Renal pelvis (tissue), 12 donors: ENCODE measurements around the gene GGN. TPM values are rescaled to one million over a fixed set of nuclear protein-coding genes. Genes with fewer than 3 reads are reported as not detected.
"Not testable (repeated sequence)": the region's sequence is repeated elsewhere in the genome, so short reads cannot be mapped to it uniquely, and the experiment has no call there.

Source experiments
- DNase-seq: peaks from one replicate; pipeline ENCODE4 v3.0.0-alpha.2; 2013
- long read RNA-seq, 16 experiments: transcript quantifications; one replicate each; lab custom pipeline, GENCODE V29; 2026
- polyA plus RNA-seq, 3 donors: library from polyadenylated mRNA; unstranded; fragments of 120-200 nt; gene quantifications; one replicate each; pipeline ENCODE4 v1.2.1, GENCODE V29; 2013; ENCODE audit not compliant: insufficient read length in 3 of 3

Gene GGN, protein sequence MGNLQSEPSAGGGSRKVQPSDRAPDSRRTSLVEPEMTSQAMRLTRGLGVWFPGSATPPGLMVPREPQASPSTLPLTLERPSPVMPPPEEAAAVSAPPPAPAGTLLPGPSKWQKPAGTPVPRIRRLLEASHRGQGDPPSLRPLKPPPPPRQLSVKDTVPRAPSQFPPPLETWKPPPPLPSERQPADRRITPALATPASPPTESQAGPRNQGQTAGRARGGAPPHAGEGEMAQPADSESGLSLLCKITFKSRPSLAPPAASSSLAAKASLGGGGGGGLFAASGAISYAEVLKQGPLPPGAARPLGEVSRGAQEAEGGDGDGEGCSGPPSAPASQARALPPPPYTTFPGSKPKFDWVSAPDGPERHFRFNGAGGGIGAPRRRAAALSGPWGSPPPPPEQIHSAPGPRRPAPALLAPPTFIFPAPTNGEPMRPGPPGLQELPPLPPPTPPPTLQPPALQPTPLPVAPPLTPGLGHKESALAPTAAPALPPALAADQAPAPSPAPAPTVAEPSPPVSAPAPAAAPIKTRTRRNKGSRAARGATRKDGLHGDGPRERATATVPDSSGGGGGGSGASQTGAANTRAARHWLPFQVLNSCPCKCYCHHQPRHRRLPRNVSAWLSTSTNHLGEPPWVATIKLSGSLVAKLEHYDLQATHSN
- polyA plus RNA-seq, result 1 to 10 TPM in 1 of 3 donors, under 1 TPM in 2; 0.81 to 1.7 (median 0.88) TPM
- long read RNA-seq, donor 1, result 0 reads
- long read RNA-seq, donor 2, result 0 reads
- long read RNA-seq, donor 3, partial matches to known transcripts, result 0 of 1 reads
- long read RNA-seq, donor 3, other reads (novel, unspliced or antisense), result 0 of 1 reads
- long read RNA-seq, donor 4, partial matches to known transcripts, result 0 of 1 reads
- long read RNA-seq, donor 4, other reads (novel, unspliced or antisense), result 0 of 1 reads
- long read RNA-seq, donor 5, result 0 reads
- long read RNA-seq, donor 6, result 0 reads
- long read RNA-seq, donor 7, result 0 reads
- long read RNA-seq, donor 8, result 0 reads
- long read RNA-seq, donor 9, result 0 reads
- long read RNA-seq, donor 10, result 0 reads
- long read RNA-seq, donor 11, partial matches to known transcripts, result 0 of 1 reads
- long read RNA-seq, donor 11, other reads (novel, unspliced or antisense), result 0 of 1 reads
- long read RNA-seq, donor 12, partial matches to known transcripts, result 0 of 1 reads
- long read RNA-seq, donor 12, other reads (novel, unspliced or antisense), result 0 of 1 reads
- long read RNA-seq, donor 13, result 0 reads
- long read RNA-seq, donor 14, result 0 reads
- long read RNA-seq, donor 15, result 0 reads
- long read RNA-seq, donor 16, result 0 reads

DNA sequence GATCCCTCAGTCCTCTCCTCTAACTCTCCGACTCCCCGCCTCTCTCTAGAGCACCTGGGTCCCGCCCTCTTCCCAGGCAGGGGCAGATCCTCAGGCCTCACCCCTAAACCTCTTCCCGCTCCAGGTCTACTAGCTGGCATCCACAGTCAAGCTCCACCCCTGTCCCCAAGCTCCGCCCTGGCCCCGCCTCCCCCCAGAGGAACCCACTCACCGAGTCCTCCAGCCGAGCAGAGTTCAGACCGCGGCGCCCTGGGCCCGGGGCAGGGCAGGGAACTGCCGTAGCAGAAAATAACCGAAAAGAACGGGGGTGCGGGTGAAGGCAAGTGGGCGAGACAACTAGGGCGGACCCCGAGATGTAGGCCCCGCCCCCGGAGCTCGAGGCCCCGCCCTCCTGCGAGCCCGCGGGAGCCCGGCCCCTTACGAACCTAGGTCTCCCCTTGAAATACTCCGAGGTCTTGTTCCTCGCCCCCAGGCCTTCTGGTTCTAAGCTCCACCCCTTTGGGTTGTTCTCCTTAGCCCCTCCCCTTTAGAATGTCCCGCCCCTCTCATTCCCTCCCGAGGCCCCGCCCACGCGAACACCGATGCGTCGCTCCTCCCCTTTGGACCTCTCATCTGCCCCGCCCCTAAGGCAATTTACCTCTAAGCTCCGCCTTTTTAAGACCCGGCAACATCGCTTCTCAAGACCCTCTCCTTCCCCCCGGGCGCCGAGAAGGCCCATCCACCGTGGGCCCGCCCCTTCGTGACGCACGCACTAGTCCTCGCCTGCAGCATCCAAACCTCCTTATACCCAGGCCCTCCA is at the start of gene GGN:
TSS of gene GGN (minus strand) at position 485 of the 799 bp plus-strand sequence. CDS start 773 bp downstream, outside the sequence.
- DNase-seq, result peak; percentile 75

DNA sequence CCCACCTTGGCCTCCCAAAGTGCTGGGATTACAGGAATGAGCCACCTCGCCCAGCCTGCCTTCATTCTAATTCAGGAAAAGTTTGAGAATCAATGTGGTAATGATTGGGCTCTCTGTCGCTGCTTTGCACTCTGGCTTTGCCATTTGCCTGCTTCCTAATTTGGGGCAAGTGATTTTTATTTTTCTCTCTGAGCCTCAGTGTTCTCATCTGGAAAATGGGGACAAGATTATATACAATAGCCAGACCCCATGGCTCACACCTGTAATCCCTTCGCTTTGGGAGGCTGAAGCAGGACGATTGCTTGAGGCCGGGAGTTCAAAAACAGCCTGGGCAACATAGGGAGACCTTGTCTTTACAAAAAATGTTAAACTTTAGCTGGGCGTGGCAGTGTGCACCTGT is 49.5 kb upstream of the GGN start:
- no peak for DNase-seq

DNA sequence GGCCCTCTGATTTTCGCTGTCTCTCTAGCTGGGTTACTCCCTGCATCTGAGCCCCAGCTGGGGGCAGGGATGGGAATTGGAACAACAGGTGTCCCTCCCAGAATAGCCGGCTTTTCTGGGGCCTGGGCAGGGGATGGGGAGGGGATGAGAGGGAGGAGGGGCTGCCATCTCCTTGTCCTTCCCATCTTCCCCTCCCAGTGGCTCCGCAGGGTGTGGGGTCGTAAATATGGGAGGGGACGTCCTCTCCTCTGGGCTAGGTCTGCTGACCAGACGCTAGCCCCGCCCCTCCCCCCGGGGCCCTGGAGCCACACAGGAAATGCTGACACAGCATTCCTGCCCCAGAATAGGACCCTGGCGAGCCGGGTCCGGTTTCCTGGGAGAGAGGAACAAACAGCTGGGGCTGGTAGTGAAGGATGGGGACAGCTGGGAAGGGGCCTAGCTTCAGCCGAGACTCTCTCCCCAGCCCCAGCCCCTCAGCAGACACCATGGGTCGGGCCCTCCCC is 46.8 kb upstream of the GGN start:
- DNase-seq, result peak; percentile 56

DNA sequence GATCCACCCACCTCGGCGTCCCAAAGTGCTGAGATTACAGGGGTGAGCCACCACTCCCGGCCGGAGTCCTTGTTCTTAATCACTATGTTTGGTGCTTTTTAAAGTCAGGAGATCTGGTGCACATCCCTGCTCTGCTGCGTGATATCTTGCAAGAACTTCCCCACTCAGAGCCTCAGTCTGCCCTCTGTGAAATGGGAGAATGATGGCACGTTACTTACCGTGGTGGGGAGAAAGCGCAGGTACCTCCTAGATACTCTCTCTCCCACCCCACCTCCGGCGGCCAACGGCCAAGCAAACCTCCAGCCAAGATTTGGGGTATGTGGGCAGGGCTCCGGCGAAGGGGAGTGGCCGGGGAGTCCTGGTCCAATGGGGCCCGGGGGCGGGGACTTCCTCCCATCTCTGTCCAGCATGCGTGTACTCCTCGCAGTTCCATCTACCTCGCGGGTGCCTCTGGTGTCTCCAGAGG is 45.5 kb upstream of the GGN start, which contains the start of gene RYR1:
TSS of gene RYR1 (plus strand) at position 424 of the 466 bp plus-strand sequence. CDS start 139 bp downstream, outside the sequence.
- DNase-seq, result no peak

DNA sequence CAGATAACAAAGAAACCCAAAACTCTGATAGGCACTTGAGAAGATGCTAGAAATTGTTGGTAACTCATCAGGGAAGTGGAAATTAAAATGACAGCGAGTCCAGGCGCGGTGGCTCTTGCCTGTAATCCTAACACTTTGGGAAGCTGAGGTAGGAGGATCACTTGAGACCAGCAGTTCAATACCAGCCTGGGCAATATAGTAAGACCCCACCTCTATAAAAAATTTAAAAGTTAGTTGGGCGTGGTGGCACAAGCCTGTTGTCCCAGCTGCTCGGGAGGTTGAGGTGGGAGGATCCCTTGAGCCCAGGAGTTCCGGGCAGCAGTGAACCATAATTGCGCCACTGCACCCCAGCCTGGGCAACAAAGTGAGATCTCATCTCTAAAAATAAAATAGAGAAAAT is 43.1 kb upstream of the GGN start:
- DNase-seq, result no peak

DNA sequence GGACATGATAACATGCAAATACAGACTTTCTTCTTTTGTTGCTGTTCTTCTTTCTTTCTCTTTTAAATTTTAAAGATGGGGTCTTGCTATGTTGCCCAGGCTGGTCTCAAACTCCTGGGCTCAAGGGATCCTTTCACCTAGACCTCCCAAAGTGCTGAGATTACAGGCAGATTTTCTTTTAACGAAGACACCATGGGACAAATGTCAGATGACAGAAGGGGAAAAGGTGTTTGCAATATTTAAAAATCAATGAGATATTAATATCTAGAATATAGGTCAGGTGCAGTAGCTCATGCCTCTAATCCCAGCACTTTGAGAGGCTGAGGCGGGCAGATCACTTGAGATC is 42.0 kb upstream of the GGN start:
- no peak for DNase-seq

DNA sequence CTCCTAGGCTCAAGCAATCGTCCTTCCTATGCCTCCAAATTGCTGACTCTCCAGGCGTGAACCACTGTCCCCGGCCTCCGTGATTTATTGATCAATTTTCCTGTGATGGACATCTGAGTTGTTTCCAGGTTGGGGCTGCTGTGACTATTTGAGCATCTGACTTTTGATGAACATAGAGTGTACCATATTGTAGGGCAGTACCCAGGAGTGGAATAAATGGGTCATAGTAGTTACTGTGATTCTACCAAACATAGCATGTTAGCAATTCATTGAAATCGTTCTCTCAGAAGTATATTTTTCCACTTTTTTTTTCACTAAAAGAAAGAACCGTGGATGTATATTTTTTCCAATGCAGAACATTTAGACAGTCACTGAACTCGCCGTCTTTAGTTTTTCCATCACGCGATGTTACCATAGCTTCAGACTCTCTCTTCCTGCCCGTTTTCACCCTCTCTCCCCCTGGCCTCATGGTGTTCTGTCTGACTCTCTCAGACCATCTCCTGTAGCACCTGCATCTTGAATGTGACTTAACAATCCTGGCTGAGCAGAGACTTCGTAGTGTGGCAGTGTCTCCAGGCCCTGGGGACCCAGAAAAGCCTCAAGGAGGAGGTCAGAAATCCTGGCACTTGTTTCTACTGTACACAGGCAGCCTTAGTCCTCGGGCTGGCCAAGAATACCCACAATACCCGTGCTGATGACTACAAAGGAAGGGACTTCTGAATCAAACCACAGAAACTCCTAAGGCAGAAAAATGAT is 41.4 kb upstream of the GGN start:
- DNase-seq, result no peak

DNA sequence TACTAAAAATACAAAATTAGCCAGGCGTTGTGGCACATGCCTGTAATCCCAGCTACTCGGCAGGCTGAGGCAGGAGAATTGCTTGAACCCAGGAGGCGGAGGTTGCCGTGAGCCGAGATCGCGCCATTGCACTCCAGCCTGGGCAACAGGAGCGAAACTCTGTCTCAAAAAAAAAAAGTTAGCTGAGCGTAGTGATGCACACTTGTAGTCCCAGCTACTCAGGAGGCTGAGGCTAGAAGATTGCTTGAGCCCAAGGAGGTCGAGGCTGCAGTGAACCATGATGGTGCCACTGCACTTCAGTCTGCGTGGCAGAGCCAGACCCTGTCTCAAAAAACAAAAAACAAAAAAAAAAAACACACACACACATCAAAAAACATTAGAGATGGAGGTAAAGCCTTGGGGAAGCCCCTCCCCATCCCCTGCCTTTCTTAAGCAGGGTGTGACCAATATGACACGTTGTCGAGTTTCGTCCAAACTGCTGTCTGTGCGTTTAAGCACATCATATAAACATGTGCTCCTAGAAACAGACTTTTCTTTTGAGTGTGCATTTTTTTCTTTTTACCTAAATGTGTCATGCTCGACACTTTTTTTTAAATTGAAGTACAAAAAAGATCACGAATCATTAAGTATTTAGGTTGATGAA is 39.3 kb upstream of the GGN start:
- not testable (repeated sequence) for DNase-seq

DNA sequence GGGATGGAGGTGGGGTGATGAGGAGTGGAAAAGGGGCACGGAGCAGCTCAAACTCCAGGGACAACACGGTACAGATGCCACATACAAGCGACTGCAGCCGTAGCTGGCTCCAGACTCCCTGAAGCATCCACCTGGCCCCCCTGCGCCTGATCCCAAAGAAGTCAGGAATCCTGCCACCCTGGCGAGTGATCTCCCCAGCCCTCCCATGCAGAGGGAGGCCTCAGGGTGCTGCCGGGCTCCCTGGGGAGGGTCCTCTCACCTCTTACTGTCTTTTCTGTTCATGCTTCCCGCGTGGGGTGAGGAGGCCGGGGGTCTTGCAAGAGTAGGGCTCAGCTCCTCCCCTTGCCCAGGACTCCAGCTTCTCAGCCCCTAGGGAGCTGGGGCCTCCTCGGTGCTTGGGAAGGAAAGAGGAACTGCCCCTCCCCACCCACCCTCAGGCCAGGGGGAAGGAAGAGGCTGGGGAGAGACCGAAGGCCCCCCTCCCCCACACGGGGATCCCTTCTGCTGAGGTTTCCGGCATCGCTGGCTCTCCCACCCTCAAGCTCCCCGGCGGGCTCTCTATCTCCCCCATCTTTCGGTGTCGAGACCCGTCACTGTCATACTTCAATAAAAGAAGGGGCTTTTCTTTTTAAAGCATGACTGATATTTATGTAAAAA is 38.1 kb upstream of the GGN start, which contains the start of gene RASGRP4:
TSS of gene RASGRP4 (minus strand) at position 410 of the 657 bp plus-strand sequence. CDS start at position 282, 128 bp downstream.
- DNase-seq, result no peak

DNA sequence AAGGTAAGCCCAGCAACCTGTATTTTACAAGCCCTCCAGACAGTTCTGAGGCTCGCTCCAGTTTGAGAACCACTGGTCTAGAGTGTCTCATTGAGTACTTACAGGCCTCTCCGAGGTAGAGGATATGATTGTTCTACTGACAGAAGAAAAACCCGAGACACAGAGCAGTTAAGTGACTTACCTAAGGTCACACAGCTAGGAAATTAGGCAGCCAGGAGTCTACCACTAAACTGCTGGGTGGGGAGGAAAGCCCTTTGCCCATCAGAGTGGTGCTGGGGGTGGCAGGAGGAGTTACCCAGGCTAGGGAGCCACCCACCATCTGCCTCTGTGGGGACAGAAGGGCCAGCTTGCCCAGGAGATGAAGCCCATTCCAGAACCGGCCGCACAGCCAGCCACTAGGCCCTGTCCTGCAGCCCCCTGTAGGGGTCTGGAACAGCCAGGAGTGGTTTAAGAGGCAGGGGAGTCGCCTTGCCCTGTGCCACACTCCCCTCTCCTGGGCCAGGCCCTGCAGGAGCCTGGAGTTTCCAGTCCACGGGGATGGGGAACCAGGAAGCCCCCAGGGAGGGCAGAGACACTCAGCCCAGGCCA is 37.5 kb upstream of the GGN start:
- DNase-seq, result no peak

DNA sequence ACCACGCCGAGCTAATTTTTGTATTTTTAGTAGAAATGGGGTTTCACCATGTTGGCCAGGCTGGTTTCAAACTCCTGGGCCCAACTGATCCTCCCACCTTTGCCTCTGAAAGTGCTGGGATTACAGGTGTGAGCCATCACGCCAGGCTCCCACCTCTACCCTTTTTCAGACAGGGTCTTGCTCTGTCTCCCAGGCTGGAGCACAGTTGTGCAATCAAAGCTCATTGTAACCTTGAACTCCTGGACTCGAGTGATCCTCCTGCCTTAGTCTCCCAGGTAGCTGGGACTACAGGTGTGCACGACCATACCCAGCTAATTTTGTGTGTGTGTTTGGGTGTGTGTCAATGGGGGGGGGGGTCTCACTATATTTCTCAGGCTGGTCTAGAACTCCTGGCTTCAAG is 36.4 kb upstream of the GGN start:
- DNase-seq, result no peak

DNA sequence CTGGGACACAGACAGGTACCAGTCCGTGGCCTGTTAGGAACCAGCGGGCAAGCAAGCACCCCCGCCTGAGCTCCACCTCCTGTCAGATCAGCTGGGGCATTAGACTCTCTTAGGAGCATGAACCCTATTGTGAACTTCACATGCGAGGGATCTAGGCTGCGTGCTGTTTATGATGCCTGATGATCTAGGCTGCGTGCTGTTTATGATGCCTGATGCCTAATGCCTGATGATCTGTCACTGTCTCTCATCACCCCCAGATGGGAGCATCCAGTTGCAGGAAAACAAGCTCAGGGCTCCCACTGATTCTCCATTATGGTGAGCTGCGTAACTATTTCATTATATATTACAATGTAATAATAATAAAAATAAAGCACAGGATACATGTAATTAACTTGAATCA is 34.6 kb upstream of the GGN start:
- DNase-seq, result no peak

DNA sequence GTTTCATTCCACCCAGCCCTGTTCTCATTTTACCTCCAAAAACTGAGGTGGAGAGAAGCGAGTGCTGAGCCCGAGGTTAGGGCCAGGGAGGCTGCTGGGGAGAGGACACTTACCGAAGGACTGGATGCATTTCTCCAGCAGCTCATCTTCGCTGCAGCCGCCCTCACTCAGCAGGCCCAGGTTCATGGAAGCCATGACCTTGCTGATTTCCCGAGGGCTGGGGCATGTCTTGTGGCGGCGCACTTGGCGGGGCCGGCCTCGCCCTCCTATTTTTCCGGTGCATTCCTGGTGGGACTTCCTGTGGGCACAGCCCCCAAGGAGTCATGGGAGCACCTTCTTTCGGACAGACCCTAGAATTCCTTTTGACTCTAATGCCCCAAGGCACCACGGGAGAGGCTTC is 34.0 kb upstream of the GGN start:
- DNase-seq, result no peak

DNA sequence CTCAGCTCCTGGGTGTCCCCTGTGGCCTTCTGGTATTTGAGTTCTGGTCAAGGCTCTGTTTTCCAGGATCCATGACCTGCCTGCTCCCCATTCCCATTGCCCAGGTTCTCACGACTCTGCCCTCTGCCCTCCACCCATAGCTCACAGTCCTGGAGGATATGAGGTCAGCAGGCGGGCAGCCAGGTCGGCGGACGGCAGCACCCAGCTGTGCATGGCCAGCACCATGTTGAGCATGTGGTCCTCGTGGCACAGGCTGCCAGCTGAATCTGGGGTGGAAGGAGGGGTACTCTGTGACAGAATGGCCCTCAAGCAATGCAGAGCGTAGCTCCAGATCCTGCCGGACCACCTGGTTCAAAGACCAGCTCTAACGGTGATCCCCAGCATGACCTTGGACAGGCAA is 33.1 kb upstream of the GGN start:
- DNase-seq, result no peak

DNA sequence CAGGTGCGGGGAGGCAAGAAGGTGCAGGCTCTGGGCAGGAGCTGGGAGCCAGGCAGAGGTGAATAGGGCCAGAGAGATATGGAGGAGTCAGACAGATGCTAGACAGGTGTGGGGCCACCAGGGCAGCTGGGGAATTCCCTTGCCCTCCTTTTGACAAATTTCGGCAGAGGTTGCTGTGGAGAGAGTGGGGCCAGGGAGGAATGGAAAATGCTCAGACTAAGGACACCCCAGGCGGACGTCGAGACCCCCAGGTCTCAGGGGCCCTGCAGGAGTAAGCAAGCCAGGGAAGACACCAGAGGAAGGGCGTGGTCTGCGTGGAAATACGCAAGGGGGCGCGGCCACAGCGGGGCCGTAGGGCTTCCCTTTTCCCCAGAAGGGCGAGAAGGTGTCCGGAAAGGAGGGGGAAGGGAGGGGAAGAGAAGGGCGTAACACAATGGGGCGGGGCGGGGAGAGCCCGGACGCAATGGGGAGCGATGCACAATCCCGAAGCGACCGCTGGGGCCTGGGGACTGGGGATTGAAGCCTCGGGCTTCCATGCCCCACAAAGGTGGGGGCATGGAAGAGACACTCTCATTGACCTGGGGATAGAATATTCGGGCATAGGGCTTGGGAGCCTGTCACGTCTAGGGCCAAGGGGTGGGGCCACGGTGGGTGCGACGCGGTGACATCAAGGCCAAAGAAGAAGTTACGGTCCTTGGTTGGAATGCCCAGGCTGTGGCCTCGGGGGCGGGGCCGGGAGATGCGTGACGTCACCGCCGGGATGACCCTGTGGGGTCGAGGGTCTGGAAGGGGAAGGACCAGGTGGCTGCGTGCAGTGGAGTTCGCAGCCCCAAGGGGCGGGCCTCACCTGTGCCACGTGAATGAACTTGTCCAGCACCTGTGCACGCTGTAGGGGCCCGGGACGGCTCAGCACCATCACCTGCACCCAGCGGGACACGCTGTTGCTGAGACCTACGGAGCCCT is 30.0 kb upstream of the GGN start:
- no peak for DNase-seq

DNA sequence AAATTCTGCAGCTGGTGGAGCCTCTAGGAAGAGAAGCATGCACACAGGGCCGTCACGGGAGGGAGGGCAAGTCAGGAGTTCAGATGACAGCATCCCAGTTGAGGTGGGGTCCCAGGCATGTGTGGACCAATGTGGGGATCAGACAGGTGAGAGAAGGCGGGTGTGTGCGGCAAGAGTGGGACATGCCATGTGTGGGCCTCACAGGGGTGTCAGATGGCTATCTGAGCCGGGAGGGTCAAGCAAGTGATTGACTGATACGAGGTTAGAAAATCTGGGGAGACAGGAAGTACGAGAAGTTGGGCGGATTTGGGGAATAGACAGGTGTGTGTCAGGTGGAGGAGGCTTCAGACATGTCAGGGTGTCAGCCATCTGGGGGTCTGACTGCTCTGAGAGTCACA is 29.3 kb upstream of the GGN start:
- no peak for DNase-seq

DNA sequence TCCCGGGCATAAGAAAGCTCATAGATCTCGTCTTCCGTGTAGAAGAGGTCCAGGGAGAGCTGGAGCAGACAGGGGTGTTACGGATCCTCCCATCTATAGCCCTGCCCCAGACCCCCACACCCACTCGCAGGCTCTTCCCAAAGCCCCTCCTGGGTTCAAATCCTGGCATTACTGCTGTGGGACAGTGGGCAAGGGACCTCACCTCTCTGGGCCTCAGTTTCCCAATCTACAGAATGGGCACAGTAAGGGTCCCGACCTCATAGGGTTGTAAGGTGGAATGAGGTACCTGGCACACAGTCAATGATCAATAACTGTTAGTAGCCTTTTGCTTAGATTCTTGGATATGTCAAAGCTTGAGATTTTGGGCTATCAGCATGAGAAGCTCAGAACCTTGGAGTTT is 25.6 kb upstream of the GGN start:
- no peak for DNase-seq
